HL-60 (cell line): ENCODE measurements around the gene DNASE1L1.

Experiments used
- DNase-seq, 2 experiments: peaks; one replicate each; pipeline ENCODE4 v3.0.0-alpha.2; 2010 to 2020; ENCODE audit warnings: low read depth in 1 of 2, low spot score in 1 of 2
- H3K27ac ChIP-seq: fragments of 250-450 bp; sonication (Bioruptor Pico); replicated peaks from 2 replicates; pipeline ENCODE4 v1.5.1; 2020; ENCODE audit warnings: mild to moderate bottlenecking, moderate library complexity
- H3K27me3 ChIP-seq: fragments of 250-450 bp; sonication (Bioruptor Pico); 2 replicates; pipeline ENCODE4 v1.5.1; 2021; ENCODE audit warnings: mild to moderate bottlenecking, moderate library complexity; ENCODE audit not compliant: insufficient read depth, poor library complexity, severe bottlenecking
- H3K4me3 ChIP-seq: replicated peaks from 2 replicates; pipeline ENCODE4 v1.5.1; 2011; ENCODE audit warnings: mild to moderate bottlenecking, control low read depth, low read length; ENCODE audit not compliant: insufficient read depth
- CTCF ChIP-seq: IDR thresholded peaks from one replicate; pipeline ENCODE4 v1.5.1; 2011; ENCODE audit warnings: low read length, control low read depth, inconsistent platforms; ENCODE audit not compliant: insufficient read depth
- GABPA ChIP-seq: IDR thresholded peaks from 2 replicates; pipeline ENCODE4 v1.6.1; 2012; ENCODE audit warnings: low read depth
- POLR2AphosphoS5 ChIP-seq: IDR thresholded peaks from 2 replicates; pipeline ENCODE4 v1.6.1; 2012; ENCODE audit warnings: low read depth
- SPI1 ChIP-seq: IDR thresholded peaks from 2 replicates; pipeline ENCODE4 v1.6.1; 2012; ENCODE audit warnings: low read depth, mild to moderate bottlenecking, borderline replicate concordance
- TF ChIP-seq, protein P1 (sequence below): IDR thresholded peaks from 2 replicates; pipeline ENCODE4 v1.6.1; 2012; ENCODE audit warnings: low read depth; ENCODE audit not compliant: insufficient replicate concordance

Gene DNASE1L1

GRCh38 chrX:154365052-154365600, 43.9 kb downstream of the DNASE1L1 start:
- Histone ChIP-seq H3K4me3 (no peak overlapping the region), H3K27ac (peak overlapping the region; percentile 17), H3K27me3 (no peaks in the 10 kb centered on the region)
- TF ChIP-seq POLR2AphosphoS5 (no peak), CTCF (no peak), SPI1 (no peak), GABPA (no peak)
- peak in 1 of 2 experiments; percentile 35 for DNase-seq

DNA sequence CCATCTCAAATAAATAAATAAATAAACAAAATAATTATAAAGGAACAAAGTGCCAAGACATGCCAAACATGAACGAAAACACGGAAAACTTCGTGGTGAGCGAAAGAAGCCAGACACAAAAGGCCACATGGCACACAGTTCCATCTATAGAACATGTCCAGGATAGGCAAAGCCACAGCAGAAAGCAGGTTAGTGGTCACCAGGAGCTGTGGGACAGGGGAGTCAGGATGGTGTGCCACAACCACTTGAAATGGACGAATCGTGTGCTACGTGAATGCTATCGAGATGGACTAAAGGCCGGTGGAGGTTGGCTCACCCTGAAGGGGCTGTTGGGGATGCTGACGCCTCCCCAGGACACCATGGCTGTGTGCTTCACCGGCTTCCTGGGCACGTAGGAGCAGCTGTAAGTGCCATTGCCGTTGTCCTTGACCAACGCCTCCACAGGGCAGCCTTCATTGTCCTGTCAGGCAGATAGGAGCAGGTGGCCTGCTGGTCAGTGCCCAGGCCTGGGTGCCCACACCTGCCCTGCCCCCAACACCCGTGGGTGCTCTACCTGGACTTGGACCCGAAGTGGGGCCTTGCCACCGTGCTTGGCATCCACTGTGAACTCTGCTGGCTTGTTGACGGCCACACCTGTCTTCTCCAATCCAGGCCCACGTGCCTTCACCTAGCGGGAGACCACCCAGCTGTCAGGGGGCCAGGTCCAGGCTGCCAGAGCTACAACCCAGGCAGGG, 45.2 kb downstream of the DNASE1L1 start:
- H3K4me3 ChIP-seq, result no peak overlapping the region
- no peak overlapping the region; the same call in 1 of the 2 replicates for H3K27ac ChIP-seq
- DNase-seq, result peak in 1 of 2 experiments; percentile 20
- TF ChIP-seq POLR2AphosphoS5 (peak; percentile 35; the same call in 1 of the 2 replicates), GABPA (no peak)
- H3K27me3 ChIP-seq, result no peaks in the 10 kb centered on the region

DNA sequence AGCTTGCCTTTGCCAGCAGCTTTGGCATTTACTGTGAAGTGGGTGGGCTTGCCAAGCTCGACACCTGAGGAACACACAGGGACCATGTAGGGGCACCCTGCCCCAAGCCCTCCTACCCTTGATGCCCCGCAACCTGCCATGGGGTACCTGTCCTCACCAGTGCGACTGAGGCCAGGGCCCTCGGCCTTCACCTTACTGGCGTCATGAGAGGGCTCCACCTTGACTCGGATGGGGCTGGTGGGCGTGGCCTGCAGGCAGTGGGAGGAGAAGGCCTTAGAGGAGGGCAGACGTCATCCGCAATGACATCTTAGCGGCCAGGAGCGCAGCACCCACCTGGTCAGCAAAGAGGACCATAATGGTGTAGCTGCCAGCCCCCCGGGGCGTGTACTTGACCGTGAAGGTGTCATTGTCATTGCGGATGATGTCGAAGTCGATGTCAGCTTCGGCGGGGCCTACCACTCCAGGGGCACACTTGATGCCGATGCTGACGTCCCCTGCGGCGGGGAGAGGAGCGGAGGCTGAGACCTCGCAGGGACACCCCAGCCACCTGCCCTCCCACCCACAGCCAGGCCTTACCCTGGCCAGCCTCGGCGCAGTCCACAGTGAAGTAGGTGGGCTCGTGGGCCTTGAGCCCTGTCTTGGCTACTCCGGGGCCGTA, 46.8 kb downstream of the DNASE1L1 start:
- H3K27ac ChIP-seq, result no peak overlapping the region

GRCh38 chrX:154360155-154360713, 48.8 kb downstream of the DNASE1L1 start:
- no peak overlapping the region for H3K27ac ChIP-seq
- no peak overlapping the region for H3K4me3 ChIP-seq
- DNase-seq, result peak in 1 of 2 experiments; percentile 37
- TF ChIP-seq SPI1, result no peak
- no peak for TF ChIP-seq GABPA
- TF ChIP-seq CTCF, result no peak
- TF ChIP-seq POLR2AphosphoS5, result no peak
- TF ChIP-seq, protein P1, sequence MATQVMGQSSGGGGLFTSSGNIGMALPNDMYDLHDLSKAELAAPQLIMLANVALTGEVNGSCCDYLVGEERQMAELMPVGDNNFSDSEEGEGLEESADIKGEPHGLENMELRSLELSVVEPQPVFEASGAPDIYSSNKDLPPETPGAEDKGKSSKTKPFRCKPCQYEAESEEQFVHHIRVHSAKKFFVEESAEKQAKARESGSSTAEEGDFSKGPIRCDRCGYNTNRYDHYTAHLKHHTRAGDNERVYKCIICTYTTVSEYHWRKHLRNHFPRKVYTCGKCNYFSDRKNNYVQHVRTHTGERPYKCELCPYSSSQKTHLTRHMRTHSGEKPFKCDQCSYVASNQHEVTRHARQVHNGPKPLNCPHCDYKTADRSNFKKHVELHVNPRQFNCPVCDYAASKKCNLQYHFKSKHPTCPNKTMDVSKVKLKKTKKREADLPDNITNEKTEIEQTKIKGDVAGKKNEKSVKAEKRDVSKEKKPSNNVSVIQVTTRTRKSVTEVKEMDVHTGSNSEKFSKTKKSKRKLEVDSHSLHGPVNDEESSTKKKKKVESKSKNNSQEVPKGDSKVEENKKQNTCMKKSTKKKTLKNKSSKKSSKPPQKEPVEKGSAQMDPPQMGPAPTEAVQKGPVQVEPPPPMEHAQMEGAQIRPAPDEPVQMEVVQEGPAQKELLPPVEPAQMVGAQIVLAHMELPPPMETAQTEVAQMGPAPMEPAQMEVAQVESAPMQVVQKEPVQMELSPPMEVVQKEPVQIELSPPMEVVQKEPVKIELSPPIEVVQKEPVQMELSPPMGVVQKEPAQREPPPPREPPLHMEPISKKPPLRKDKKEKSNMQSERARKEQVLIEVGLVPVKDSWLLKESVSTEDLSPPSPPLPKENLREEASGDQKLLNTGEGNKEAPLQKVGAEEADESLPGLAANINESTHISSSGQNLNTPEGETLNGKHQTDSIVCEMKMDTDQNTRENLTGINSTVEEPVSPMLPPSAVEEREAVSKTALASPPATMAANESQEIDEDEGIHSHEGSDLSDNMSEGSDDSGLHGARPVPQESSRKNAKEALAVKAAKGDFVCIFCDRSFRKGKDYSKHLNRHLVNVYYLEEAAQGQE, result no peak
- no peaks in the 10 kb centered on the region for H3K27me3 ChIP-seq

More for the DNA sequence above, 46.8 kb downstream of the DNASE1L1 start:
- no peak overlapping the region for H3K4me3 ChIP-seq
- TF ChIP-seq SPI1 (no peak), POLR2AphosphoS5 (no peak), GABPA (no peak), CTCF (no peak)
- TF ChIP-seq, protein P1, result no peak
- H3K27me3 ChIP-seq, result no peaks in the 10 kb centered on the region
- DNase-seq, result peak in 1 of 2 experiments; percentile 36
